Upper lobe of left lung (tissue), 6 donors: ENCODE measurements around the gene CCAR1. TPM values are rescaled to one million over a fixed set of nuclear protein-coding genes. Genes with fewer than 3 reads are reported as not detected.
"Not testable (repeated sequence)": the region's sequence is repeated elsewhere in the genome, so short reads cannot be mapped to it uniquely, and the experiment has no call there.

ENCODE experiments used
- ATAC-seq, 2 donors: fragments of 200-7000 bp; cut with Tn5 transposase; one replicate each; pipeline ENCODE4 v1.9.1; 2022; ENCODE audit warnings: mild to moderate bottlenecking in 2 of 2, moderate library complexity in 2 of 2; ENCODE audit not compliant: low FRiP score in 2 of 2
- DNase-seq, 2 donors: peaks; one replicate each; pipeline ENCODE4 v3.0.0-alpha.2; 2019 to 2020
- H3K27ac ChIP-seq, 4 donors: fragments of 200-600 bp; sonication (generic); one replicate each; pipeline ENCODE4 v1.5.1; 2016 to 2019
- H3K27me3 ChIP-seq, 4 donors: fragments of 200-600 bp; sonication (generic); one replicate each; pipeline ENCODE4 v1.5.1; 2017 to 2019
- H3K36me3 ChIP-seq, 4 donors: fragments of 200-600 bp; sonication (generic); one replicate each; pipeline ENCODE4 v1.5.1; 2016 to 2019
- H3K4me1 ChIP-seq, 4 donors: fragments of 200-600 bp; sonication (generic); one replicate each; pipeline ENCODE4 v1.5.1; 2018 to 2019
- H3K4me3 ChIP-seq, 4 donors: fragments of 200-600 bp; sonication (generic); one replicate each; pipeline ENCODE4 v1.5.1; 2017 to 2019; ENCODE audit warnings: mild to moderate bottlenecking in 2 of 4, moderate library complexity in 1 of 4
- H3K9me3 ChIP-seq, 4 donors: fragments of 200-600 bp; sonication (generic); one replicate each; pipeline ENCODE4 v1.5.1; 2018 to 2019
- EP300 ChIP-seq, 4 donors: sonication (generic); formaldehyde crosslinking; IDR thresholded peaks; one replicate each; pipeline ENCODE4 v1.5.1; 2017; ENCODE audit warnings: antibody characterized with exemption in 4 of 4, control low read depth in 2 of 4
- POLR2A ChIP-seq, 4 donors: fragments of 450-650 bp; IDR thresholded peaks; one replicate each; pipeline ENCODE4 v1.5.1; 2016 to 2017; ENCODE audit warnings: antibody characterized with exemption in 4 of 4, mild to moderate bottlenecking in 2 of 4
- POLR2AphosphoS5 ChIP-seq, 2 donors: sonication (generic); formaldehyde crosslinking; IDR thresholded peaks; one replicate each; pipeline ENCODE4 v1.5.1; 2017; ENCODE audit warnings: antibody characterized with exemption in 2 of 2
- WGBS, 2 donors: methylation state at CpG; one replicate each; pipeline ENCODE4 v1.1.5; 2017 to 2018; 5-methylcytosine and 5-hydroxymethylcytosine counted together
- total RNA-seq, 6 donors: library from RNA; depleted of rRNA in 4 of 6; stranded (reverse); fragments of >200 nt in 4 of 6; gene quantifications; one replicate each; pipeline versions ENCODE4 v1.1.0 to v1.2.1, GENCODE V29; 2016 to 2021
- TF ChIP-seq, protein P1 (sequence below), 6 experiments: fragments of 450-650 bp in 4 of 6; fragments of 200-600 bp in 2 of 6; sonication (generic) in 2 of 6; IDR thresholded peaks; one replicate each; pipeline ENCODE4 v1.5.1; 2016 to 2019; ENCODE audit warnings: antibody characterized with exemption in 6 of 6
- donor health status: DM: no; HTN: no; CAD: no; lungs with moderate emphysema.
- donor health status: DM: no; HTN: yes; CAD: no; lungs with severe emphysema.

Gene CCAR1
- total RNA-seq, 6 donors from 2014 or later: 30.4 to 158 (median 50.4) TPM

DNA sequence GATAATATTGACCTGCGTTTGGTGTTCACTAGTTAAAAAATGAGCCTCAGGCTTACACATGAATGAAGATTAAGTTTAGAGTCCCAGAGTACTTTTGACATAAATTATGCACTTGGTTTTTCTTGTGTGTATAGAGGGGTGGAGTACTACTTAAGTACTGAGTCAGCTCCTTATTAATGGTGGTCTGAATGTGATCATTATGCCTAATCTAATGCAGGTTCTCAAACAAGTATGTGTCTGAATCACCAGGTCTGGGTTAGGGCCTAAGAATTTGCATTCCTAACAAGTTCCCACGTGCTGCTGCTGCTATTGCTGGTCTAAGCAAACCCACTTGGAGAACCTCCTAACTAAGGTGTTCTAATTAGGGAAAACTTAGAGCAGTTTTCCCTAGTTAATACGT, 75.6 kb downstream of the CCAR1 start:
- no peaks in the 10 kb centered on the region for H3K9me3 ChIP-seq
- 74 to 89% methylated on average over 3 of the region's 3 CpGs for WGBS, 2 donors
- DNase-seq: no peak

DNA sequence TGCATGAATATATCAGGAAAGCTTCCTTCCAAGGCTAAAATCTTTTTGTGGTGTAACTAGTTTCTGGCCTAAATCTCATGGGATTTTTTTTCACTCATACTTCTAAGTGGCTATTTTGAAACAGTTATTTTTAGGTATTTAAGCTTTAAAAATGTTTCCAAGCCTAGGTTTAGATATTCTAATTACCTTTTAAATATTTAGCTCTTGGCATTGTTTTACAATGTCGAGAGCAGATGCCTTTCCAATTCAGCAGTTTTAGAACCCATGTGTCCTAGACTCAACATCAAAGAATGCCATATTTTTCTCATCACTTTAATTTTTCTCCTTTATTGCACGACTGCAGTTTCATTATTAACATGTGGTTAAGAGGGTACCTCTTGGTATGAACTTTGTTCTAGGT, 79.2 kb downstream of the CCAR1 start:
- H3K4me3 ChIP-seq: no peak overlapping the region
- ATAC-seq: no peak
- H3K27ac ChIP-seq: no peak overlapping the region
- H3K27me3 ChIP-seq: no peaks in the 10 kb centered on the region
- H3K4me1 ChIP-seq: no peaks in the 10 kb centered on the region
- TF ChIP-seq POLR2AphosphoS5 (IDR thresholded peaks at IDR 0.05): no peak
- no peak for TF ChIP-seq EP300 (IDR thresholded peaks at IDR 0.05)
- TF ChIP-seq POLR2A (IDR thresholded peaks at IDR 0.05): no peak
- TF ChIP-seq, protein P1, sequence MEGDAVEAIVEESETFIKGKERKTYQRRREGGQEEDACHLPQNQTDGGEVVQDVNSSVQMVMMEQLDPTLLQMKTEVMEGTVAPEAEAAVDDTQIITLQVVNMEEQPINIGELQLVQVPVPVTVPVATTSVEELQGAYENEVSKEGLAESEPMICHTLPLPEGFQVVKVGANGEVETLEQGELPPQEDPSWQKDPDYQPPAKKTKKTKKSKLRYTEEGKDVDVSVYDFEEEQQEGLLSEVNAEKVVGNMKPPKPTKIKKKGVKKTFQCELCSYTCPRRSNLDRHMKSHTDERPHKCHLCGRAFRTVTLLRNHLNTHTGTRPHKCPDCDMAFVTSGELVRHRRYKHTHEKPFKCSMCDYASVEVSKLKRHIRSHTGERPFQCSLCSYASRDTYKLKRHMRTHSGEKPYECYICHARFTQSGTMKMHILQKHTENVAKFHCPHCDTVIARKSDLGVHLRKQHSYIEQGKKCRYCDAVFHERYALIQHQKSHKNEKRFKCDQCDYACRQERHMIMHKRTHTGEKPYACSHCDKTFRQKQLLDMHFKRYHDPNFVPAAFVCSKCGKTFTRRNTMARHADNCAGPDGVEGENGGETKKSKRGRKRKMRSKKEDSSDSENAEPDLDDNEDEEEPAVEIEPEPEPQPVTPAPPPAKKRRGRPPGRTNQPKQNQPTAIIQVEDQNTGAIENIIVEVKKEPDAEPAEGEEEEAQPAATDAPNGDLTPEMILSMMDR (IDR thresholded peaks at IDR 0.05): no peak
- H3K36me3 ChIP-seq: peaks cover 0 to 15% (median 6%) of the 10 kb centered on the region in 4 donors
- no peak for DNase-seq
- H3K9me3 ChIP-seq: no peaks in the 10 kb centered on the region
- WGBS, 2 donors: 73 to 75% methylated on average over 2 of the region's 2 CpGs

More for the DNA sequence above, 75.6 kb downstream of the CCAR1 start:
- H3K36me3 ChIP-seq: peaks cover 0 to 51% (median 18%) of the 10 kb centered on the region in 4 donors
- no peak for ATAC-seq
- no peak overlapping the region for H3K4me3 ChIP-seq
- H3K27me3 ChIP-seq: no peaks in the 10 kb centered on the region
- no peak for TF ChIP-seq POLR2A (IDR thresholded peaks at IDR 0.05)
- no peak for TF ChIP-seq POLR2AphosphoS5 (IDR thresholded peaks at IDR 0.05)
- no peak for TF ChIP-seq EP300 (IDR thresholded peaks at IDR 0.05)
- TF ChIP-seq, protein P1 (IDR thresholded peaks at IDR 0.05): no peak
- H3K4me1 ChIP-seq: no peaks in the 10 kb centered on the region
- no peak overlapping the region for H3K27ac ChIP-seq

DNA sequence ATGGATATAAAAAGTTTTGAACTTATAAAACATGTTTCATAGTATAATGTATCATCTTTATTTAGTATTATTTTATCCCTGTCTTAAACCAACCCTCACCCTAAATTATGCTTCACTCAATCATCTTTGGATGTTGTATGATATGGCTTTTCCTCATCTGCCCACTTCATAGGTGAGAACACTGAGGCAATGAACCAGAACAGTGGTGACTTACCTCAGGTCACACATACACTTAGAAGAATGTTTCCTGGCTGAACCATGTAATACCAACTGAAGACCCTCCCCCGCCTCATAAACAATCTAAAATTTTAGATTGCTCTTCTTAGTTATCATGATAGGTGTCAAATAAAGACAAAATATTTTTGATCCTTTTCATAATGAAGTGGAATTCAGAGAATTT, 83.7 kb downstream of the CCAR1 start:
- 95 to 97% methylated on average over 1 of the region's 1 CpG for WGBS, 2 donors

DNA sequence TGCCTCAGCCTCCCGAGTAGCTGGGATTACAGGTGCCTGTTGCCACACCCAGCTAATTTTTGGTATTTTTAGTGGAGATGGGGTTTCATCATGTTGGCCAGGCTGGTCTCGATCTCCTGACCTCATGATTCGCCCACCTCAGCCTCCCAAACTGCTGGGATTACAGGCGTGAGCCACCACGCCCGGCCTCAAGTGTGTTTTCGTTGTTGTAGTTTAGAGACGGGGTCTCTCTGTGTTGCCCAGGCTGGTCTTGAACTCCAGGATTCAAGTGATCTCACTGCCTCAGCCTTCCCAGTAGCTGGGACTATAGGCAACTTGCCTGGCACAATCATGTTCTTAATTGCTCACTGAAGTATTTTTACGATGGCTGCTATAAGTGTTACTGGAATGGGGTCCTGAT, 89.8 kb downstream of the CCAR1 start:
- not testable (repeated sequence) for H3K4me1 ChIP-seq, H3K27me3 ChIP-seq, H3K9me3 ChIP-seq, H3K36me3 ChIP-seq, DNase-seq, H3K27ac ChIP-seq, H3K4me3 ChIP-seq, ATAC-seq
- WGBS, 2 donors: 95 to 96% methylated on average over 9 of the region's 9 CpGs

More for the DNA sequence above, 83.7 kb downstream of the CCAR1 start:
- Histone ChIP-seq H3K4me3 (no peak overlapping the region), H3K9me3 (no peaks in the 10 kb centered on the region), H3K27me3 (no peaks in the 10 kb centered on the region), H3K4me1 (no peaks in the 10 kb centered on the region), H3K36me3 (no peaks in the 10 kb centered on the region), H3K27ac (no peak overlapping the region)
- no peak for DNase-seq
- ATAC-seq: no peak
- TF ChIP-seq, protein P1 (IDR thresholded peaks at IDR 0.05): no peak
- TF ChIP-seq POLR2AphosphoS5 (IDR thresholded peaks at IDR 0.05) (no peak), EP300 (IDR thresholded peaks at IDR 0.05) (no peak), POLR2A (IDR thresholded peaks at IDR 0.05) (no peak)

DNA sequence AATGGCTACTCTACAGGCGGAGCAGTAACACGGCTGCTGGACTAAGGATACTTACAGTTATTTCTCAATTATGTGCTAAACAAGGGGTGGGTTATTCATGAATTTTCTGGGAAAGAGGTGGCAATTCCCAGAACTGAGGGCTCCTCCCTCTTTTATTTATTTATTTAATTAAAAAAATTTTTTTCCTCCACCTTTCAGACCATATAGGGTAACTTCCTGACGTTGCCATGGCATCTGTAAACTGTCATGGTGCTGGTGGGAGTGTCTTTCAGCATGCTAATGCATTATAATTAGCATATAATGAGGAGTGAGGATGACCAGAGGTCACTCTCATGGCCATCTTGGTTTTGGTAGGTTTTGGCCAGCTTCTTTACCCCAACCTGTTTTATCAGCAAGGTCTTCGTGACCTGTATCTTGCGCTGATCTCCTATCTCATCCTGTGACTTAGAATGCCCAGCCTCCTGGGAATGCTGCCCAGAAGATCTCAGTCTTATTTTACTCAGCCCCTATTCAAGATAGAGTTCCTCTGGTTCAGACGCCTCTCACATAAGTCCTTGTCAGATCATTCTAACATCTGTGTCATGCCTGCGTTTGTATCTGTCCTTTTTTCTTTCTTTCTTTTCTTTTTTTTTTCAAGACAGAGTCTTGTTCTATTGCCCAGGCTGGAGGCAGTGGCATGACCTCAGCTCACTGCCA, 90.4 kb downstream of the CCAR1 start:
- Histone ChIP-seq H3K4me1 (no peaks in the 10 kb centered on the region), H3K9me3 (no peaks in the 10 kb centered on the region), H3K36me3 (no peaks in the 10 kb centered on the region), H3K27me3 (no peaks in the 10 kb centered on the region), H3K27ac (no peak overlapping the region), H3K4me3 (no peak overlapping the region)
- TF ChIP-seq POLR2A (IDR thresholded peaks at IDR 0.05): no peak
- TF ChIP-seq EP300 (IDR thresholded peaks at IDR 0.05): no peak
- TF ChIP-seq, protein P1 (IDR thresholded peaks at IDR 0.05): no peak
- TF ChIP-seq POLR2AphosphoS5 (IDR thresholded peaks at IDR 0.05): no peak
- whole genome bisulfite sequencing, 2 donors: 84 to 85% methylated on average over 7 of the region's 7 CpGs
- DNase-seq (no peak), ATAC-seq (no peak)
